ENCODE measurements around the gene ELSPBP1.
"Not testable (repeated sequence)": the region's sequence is repeated elsewhere in the genome, so short reads cannot be mapped to it uniquely, and the experiment has no call there.

The ELSPBP1 gene

DNA sequence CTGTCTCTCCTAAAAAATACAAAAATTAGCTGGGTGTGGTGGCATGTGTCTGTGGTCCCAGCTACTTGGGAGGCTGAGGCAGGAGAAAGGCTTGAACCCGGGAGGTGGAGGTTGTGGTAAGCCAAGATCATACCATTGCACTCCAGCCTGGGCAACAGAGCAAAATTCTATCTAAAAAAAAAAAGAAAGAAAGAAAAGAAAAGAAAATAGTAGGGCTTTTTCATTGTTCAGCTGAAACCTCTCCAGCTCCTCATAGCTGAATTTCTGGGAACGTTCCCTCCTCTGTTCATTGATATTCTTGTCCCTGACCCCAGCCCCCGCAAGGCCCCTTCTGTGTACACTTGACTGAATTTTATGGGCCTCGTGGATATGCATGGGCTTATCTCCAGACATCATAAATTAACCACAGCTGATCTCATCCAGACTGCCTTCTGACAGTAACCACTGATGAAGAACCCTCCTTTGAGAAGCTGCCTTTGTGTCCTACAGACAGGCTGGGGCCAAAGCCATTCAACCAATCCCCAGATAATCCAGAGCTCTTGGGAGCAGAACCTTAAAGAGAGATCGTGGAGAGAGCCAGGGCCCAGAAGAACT lies at the start of gene ELSPBP1:
ELSPBP1 (plus strand) TSS at position 424 of the 594 bp plus-strand sequence. CDS start 14,036 bp downstream, outside the sequence.
- DNase-seq, result peak; percentile 85

DNA sequence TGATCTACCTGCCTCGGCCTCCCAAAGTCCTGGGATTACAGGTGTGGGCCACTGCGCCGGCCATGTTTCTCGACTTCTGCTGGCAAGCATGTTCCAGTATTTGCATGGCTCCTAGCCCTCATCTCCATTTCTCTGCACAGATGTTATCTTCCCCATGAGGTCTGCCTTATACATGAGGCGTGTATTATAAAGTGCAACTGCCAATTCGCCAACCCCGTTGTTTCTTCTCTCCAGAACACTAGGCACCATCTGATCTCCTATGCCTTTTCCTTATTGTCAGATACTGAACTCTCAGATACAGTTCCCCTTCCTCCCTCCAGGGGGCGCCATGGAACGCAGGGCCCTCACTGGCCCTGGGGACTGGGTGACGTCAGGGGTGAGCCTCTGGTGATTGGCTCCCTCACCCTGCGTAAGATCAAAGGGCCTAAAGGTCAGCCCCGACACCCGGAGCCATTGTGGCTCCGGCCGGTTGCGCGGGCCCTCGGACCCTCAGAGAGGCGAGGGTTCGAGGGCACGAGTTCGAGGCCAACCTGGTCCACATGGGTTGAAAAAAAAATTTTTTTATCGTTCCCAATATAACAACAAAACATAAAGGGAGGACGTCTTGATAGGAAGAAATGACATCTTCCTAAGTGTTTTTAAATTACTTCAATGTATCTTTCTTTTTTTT lies 44.4 kb upstream of the ELSPBP1 start:
- not testable (repeated sequence) for DNase-seq

DNA sequence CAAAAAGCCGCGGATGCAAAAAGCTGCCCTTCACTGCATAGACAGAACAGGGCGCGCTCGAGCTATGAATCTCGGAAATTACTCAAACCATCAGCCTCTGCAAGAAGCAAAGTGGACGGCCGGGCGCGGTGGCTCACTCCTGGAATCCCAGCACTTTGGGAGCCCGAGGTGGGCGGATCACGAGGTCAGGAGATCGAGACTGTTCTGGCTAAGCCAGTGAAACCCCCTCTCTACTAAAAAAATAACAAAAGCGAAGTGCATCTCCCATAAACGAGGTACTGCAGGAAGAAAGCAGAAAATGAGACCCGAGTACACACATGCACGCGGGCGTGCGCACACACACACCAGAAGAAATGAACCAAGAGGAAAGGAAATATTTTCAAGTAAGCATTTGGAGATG lies 42.3 kb upstream of the ELSPBP1 start:
- DNase-seq, result not testable (repeated sequence)

DNA sequence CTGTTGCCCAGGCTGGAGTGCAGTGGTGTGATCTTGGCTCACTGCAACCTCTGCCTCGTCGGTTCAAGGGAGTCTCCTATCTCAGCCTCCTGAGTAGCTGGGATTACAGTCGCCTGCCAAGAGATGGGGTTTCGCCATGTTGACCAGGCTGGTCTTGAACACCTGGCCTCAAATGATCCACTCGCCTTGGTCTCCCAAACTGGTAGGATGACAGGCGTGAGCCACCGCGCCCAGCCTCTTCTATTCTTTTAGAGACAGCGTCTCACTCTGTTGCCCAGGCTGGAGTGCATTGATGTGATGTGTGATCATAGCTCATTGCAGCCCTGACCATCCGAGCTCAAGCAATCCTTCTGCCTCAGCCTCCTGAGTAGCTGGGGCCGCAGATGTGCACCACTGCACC lies 38.5 kb upstream of the ELSPBP1 start:
- DNase-seq, result not testable (repeated sequence)

DNA sequence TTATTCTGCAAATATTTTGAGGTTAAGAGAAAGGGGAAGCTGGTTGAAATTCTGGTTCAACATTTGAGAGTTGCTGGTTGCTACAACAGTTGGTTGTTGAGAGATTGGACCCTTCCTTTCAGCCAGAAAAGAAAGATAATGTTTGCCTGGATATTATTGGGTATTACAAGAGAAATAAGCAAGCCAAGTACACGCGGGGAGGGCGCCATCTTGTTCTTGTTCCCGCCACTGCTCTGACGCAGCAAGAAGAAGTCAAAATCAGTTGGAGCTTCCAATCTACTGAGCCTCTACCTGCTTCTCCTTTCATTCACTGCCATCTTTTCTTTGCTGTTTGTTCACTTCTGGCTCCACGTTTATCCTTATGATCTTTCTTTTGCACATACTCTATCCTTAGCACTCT lies 20.9 kb upstream of the ELSPBP1 start:
- no peak for DNase-seq

DNA sequence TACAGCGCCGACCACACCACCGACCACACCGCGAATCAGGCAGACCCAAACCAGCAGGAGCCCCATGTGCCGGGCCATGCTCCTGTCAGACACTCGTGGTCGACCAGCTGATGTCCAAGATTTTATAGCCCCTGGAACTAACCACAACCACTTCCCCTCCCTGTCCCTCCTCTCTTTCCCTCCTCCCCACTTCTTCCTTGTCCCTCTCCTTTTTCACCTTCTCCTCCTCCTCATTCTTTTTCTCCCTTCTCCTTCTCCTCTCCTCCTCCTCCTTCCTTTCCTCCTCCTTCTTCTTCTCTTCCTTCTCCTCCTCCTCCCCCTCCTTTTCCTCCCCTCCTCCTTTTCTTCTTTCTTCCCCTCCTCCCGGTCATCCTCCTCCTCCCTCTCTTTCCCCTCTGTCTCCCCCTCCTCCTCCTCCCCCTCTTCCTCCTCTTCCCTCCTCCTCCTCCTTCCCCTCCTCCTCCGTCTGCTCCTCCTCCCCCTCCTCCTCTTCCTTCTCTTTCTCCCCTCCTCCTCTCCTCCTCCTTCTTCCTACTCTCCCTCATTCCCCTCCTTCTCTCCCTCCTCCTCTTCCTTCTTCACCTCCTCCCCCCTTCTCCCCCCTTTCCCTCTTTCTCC lies 3.1 kb upstream of the ELSPBP1 start:
- no peak for DNase-seq

DNA sequence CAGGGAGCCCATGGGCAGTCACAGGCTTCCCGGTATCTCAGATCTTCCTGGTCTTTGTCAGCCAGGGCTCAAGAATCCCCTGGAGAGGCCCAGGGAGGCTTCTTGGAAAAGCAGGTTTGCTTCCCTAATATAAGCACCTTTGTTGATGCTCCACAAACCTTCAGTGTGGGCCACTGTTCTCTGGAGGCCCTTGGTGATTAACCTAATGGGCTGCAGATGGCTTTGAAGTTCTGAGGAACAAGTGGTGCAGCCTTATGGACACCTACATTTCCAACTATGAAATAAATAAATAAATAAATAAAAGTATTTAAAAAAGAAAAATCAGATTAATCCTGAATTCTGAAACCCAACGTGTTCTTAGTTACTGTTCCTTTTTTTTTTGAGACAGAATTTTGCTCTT lies 2.4 kb upstream of the ELSPBP1 start, which contains the start of gene BSPH1:
BSPH1 (minus strand) TSS at position 101 of the 400 bp plus-strand sequence; CDS start at position 12, 89 bp downstream.
- no peak for DNase-seq

DNA sequence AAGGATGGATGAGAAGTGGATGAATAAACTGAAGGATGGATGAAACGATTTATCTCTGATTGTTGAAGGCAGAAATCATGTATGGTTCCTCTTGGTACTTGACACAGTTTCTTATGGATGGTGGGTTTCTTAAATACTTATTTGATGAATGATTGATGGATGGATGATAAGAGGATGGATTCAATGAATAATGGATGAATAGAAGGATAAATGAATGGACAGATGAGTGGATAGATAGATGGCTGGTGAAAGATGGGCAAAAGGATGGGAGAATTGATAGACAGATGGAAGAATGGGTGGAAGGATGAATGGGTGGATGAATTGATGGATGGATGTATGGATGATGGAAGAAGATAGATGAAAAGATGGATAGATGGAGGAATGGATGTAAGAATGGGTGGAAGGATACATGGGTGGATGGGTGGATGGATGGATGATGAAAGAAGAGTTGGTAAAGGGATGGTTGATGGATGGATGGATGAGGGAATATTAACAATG lies 1.8 kb downstream of the ELSPBP1 start:
- no peak for DNase-seq

DNA sequence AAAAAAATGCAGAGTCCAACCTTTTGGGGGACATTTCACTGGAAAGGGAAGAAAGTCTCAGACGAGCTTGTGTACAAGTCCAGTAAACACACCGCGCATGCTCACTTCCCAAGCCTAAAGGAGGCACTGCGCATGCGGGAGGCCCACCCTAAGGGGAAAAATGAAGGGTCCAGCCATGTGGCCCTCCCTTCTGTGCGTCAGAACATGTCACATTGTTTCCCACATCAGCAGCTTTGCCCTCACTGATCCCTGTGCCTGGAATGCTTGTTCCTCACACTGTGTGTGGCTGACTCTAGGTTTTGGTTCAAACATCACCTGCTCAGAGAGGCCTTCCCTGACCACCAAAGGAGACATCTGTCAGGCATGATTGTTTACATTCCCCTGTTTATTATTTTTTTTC lies 4.4 kb downstream of the ELSPBP1 start:
- DNase-seq, result no peak

DNA sequence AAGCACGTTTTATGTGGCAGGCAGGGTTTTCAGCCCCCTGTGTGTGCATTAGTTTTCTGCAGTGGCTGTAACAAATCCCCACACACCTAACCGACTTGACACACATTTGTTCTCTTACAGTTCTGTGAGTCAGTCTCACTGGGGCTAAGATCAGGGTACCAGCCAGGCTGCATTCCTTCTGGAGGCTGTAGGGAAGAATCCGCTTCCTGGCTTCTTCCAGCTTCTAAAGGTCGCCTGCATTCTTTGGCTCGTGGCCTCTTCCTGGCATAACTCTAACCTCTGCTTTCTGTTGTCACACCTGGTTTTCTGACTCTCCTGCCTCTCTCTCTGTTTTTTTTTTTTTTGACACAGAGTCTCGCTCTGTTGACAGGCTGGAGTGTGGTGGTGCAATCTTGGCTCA lies 6.4 kb downstream of the ELSPBP1 start:
- DNase-seq, result no peak

DNA sequence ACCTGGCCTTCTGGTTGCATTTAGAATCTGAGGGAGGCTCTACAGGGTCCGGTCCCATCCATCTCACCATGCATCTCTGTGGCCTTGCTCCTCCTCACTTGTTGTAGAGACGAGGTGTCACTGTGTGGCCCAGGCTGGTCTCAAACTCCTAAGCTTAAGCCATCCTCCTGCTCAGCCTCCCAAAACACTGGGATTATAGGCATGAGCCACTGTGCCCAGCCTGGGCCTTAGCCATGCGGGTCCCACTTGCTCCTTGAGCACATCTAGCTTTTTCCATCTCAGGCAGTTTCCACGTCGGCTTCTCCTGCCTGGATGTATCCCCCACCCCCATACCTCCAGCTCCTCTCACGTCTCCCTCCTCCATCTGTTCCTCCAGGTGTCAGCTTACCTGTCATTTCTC lies 9.8 kb downstream of the ELSPBP1 start:
- no peak for DNase-seq

DNA sequence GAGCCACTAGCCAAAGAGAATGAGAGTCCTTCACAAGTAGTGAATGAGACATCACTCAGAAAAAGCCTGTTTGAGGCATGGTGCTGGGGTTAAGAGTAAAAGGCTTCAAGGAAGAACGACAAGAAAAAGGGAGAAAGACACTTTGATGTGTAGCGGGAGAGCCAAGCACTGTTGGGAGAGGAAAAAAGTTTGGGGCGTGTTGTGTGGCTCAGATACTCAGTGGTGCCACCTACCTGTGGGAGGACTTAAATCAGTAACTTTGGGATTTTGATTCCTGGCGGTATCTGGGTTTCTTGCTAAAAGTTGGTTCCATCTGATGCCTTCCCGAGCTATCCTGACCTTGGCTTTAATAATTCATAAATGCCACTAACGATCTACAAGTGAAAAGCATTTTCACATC lies 12.3 kb downstream of the ELSPBP1 start:
- no peak for DNase-seq

DNA sequence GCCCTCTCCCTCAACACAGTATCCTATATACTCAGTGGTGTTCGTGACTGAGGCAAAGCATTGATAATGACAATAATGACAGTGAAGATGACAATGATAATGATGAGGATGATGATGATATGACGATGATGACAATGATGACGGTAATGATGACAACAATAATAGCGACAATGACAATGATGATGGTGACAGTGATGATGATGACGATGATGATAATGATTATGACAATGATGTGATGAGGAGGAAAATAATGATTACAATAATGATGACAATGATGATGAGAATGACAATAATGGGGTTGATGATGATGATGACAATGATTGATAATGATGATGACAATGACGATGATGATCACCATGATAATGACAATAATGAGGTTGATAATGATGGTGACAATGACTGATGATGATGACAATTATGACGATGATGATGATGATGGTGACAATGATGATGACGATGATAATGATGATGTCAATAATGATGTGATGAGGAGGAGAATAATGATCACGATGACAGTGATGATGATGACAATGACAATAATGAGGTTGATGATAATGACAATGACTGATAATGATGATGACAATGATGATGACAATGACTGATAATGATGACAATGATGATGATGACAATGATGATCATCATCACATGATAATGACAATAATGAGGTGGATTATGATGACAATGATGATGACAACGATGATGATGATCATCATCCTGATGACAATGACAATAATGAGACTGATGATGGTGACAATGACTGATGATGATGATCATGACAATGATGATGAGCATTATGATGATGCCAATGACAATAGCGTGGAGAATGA lies 16.7 kb downstream of the ELSPBP1 start:
- no peak for DNase-seq

DNA sequence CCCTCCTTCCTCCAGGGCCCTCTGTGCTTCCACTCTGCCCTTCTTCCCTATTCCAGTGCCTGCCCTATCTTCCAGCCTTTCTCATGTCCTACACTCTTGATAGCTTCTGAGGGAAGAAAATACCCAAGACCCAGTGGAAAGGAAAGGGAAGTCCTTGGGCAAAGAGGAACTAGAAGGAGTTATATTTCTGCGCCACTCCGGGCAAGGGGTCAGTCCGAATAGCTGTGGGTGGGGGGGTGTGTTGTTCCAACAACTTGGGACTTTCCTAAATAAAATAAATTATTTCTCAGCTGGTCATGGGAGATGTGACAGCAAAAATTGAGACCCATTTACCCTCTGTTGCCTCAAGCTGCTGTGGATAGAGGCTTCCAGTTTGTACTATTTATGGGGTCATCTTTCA lies 26.3 kb downstream of the ELSPBP1 start:
- DNase-seq, result no peak

DNA sequence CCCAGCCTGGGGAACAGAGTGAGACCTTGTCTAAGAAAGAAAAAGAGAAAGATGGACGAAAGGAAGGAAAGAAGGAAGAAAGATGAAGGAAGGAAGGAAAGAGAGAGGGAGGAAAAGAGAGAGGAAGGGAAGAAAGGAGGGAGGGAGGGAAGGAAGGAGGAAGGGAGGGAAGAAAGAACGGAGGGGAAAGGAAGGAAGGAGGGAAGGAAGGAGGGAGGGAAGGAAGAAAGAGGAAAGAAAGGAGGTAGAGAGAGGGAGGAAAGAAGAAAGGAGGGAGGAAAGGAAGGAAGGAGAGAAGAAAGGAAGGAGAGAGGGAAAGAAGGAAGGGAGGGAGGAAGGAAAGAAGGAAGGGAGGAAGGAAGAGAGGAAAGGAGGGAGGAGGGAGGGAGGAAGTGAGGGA lies 28.6 kb downstream of the ELSPBP1 start:
- no peak for DNase-seq

DNA sequence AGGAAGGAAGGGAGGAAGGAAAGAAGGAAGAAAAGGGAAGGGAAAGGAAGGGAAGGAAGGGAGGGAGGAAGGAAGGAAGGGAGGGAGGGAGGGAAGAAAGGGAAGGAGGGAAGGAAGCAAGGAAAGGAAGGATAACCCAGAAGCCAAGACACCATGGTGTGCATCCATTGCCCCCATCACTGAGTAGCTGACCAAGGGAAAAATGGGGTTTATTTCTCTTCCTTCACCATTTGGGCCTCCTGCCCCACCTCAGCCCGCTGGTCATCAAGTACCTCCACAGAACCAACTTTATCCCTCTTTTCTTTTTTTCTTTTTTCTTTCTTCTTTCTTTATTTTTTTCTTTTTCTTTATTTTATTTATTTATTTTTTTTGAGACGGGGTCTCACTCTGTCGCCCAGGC lies 29.1 kb downstream of the ELSPBP1 start:
- no peak for DNase-seq

DNA sequence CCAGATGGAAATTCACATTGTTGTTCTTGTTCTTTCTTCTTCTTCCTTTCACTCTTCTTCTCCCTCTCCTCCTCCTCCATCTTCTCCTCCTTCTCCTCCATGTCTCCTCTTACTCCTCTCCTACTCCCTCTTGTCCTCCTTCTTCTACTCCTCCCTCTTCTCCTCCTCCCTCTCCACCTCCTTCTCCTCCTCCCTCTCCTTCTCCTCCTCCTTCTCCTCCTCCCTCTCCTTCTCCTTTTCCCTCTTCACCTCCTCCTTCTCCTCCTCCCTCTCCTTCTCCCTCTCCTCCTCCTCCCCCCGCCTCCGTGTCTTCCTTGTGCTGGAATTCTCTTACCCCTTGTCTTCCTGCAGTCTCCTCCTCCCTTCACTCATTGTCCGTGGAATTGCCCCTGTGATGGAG lies 31.0 kb downstream of the ELSPBP1 start:
- DNase-seq, result no peak

DNA sequence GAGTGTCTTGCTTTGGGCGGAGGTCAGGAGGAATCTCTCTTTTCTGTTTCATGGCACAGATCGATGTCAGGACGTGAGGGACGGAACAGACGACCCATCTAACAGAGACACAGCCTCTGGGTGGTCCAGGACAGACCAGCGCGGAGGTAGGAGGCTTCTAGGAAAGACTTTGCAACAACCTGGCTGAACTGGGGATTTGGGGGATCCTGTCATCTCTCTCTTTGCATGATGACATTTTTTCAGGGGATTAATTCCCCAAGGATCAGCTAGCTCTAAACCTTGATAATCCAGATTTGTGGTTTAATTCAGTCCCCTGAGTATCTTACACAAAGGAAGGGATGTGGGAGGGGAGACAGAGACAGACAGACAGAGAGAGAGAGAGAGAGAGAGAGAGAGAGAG lies 35.0 kb downstream of the ELSPBP1 start:
- DNase-seq, result no peak

DNA sequence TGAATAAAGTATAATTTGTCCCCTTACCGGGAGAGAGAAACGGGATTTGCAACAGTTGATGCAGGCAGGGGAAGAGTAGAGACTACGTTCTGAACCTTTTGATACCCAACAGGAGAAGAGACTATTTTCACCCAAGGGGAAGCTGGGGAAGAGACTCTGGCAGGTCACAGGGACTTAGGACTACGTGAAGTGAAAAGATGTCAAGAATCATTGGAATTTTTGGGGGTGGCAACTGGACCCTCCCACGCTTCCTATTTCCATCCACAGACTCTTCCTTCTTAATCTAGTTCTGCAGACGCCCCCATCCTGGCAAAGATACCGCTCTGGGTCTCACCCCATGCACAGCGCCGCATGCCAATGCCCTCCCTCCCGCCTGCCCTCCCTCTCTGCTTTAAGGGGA lies 35.6 kb downstream of the ELSPBP1 start:
- no peak for DNase-seq

DNA sequence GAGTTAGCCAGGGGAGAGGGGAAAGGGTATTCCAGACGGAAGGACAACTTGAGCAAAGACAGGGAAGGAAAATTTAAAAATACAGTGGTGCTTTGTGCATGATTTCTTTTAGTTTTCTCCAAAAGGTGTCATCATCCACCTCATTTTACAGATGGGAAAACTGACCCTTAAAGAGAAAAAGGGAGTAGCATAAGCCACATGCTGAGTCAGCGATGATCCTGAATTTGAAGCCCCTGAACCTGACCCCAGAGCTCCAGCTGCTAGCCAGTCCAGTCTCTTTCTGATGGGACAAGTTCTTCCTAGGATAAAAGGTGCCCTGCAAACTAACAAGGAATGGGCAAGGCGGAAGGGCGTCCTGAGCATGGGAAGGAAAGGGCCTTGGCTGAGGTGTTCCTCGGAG lies 39.2 kb downstream of the ELSPBP1 start:
- DNase-seq, result no peak

DNA sequence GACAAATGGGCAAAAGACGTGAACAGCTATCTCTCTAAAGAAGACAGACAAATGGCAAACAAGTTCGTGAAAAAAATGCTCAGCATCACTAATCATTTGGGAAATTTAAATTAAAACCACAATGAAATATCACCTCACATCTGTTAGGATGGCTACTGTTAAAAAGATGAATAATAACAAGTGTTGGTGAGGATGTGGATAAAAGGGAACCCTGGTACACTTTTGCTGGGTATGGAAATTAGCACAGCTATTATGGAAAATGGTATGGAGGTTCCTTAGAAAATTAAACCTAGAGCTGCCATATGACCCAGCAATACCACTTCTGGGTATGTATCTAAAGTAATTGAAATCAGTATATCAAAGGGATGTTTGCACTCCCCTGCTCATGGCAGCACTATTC lies 42.3 kb downstream of the ELSPBP1 start:
- DNase-seq, result no peak

DNA sequence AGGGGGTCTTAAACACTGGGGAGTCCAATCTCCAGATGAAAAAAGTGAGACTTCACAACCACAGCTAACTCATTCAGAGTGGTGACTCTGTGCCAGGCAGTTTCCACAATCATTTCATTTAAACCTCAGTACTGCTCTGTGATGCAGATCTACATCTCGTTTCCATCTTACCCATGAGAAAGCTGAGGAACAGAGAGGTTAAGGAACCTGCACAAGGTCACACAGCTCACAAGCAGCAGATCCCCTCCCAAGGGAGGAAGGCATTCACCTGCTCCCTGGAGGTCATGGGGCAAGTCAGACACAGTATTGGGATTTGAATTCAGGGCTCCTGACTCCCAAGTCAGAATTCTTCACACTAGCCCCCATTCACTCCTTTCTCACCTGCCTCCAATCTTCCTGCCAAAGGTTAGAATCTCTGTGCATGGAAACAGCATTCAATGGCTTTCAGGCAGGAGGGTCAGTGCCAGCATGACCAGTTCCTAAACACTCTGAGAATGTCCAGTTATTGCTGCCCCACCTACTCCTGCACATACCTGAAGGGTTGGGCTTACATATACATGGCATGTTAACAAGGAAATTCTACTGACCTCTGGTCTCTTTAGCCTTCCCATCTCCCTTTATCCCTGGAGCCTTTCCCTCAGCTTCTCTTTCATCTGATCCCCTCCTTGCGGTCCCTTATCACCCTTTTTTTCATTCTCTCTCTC lies 47.6 kb downstream of the ELSPBP1 start:
- DNase-seq, result no peak
